A673 (cell line): ENCODE measurements around the gene LRRC2.

Experiments
- EZH2 ChIP-seq: fragments of 200-600 bp; sonication (generic); IDR thresholded peaks from 2 replicates; pipeline ENCODE4 v1.6.1; 2017; ENCODE audit warnings: borderline replicate concordance, low read depth, mild to moderate bottlenecking, mixed read lengths, antibody characterized with exemption, low read length; ENCODE audit not compliant: poor library complexity, severe bottlenecking
- TF ChIP-seq, protein P1 (sequence below): fragments of 300-800, 200-600 bp; sonication (generic); conservative IDR thresholded peaks from 2 replicates; pipeline ENCODE4 v1.5.1; 2017; ENCODE audit warnings: low read depth, mild to moderate bottlenecking, antibody characterized with exemption, low read length, moderate library complexity, mixed read lengths

DNA sequence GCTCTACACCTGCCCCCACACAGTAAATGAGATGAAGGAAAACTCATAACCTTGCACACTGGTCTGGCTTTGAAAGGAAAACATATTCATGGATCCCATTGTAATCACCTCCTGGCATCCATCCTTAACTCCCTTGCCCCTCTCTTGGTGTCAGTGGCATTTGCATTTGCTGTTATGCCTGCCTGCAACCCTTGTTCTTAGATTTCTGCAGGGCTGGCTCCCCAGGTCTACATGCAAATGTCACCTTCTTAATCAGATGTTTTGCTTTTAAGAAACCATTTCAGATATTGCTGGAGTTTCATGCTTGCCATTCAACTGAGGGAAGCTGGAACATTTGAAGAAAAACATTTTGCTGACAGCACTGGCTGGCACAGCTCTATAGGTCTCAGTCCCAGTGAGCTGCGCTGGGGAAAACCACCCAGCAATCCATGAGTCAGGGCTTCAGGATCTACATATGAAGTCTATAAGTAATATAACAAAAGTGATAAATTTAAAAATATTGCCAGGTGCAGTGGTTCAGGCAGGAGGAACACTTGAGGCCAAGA lies 19.1 kb downstream of the LRRC2 start:
- TF ChIP-seq, protein P1, sequence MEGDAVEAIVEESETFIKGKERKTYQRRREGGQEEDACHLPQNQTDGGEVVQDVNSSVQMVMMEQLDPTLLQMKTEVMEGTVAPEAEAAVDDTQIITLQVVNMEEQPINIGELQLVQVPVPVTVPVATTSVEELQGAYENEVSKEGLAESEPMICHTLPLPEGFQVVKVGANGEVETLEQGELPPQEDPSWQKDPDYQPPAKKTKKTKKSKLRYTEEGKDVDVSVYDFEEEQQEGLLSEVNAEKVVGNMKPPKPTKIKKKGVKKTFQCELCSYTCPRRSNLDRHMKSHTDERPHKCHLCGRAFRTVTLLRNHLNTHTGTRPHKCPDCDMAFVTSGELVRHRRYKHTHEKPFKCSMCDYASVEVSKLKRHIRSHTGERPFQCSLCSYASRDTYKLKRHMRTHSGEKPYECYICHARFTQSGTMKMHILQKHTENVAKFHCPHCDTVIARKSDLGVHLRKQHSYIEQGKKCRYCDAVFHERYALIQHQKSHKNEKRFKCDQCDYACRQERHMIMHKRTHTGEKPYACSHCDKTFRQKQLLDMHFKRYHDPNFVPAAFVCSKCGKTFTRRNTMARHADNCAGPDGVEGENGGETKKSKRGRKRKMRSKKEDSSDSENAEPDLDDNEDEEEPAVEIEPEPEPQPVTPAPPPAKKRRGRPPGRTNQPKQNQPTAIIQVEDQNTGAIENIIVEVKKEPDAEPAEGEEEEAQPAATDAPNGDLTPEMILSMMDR, result no peak
- no peak for TF ChIP-seq EZH2
